Measurements from ENCODE around the gene ATF1.
"Not testable (repeated sequence)": the region's sequence is repeated elsewhere in the genome, so short reads cannot be mapped to it uniquely, and the experiment has no call there.

ATF1 gene

DNA sequence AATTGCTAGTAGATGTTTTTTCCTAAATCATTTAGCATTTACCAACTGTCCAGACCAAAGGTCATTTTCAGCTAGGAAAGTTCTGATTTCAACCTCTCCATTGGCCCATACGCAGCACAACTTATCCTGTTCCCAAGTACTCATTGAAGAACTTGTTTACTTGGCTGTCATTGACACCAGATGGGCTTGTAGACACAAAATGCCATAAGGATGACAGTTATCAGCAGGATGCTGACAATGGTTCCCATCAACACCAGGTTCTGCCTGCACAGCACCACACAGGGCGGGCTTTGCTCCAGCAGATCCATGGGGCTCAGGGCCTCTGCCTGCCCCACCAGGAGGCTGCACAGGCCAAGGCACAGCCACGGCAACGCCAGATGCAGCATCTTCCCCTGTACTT, 42.3 kb downstream of the ATF1 start:
- DNase-seq, result no peak

DNA sequence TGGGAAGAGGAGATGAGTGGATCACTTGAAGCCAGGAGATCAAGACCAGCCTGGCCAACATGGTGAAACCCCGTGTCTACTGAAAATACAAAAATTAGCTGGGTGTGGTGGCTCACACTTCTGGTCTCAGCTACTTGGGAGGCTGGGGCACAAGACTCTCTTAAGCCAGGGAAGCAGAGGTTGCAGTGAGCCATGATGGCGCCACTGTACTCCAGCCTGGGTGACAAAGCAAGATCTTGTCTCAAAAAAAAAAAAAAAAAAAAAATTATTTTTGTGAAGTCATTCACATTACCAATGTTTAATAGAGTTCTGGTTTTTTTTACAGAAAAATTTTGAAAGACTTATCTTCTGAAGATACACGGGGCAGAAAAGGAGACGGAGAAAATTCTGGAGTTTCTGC, 45.2 kb downstream of the ATF1 start:
- DNase-seq, result not testable (repeated sequence)

GRCh38 chr12:50814921-50815320, 51.0 kb downstream of the ATF1 start:
- DNase-seq, result not testable (repeated sequence)

DNA sequence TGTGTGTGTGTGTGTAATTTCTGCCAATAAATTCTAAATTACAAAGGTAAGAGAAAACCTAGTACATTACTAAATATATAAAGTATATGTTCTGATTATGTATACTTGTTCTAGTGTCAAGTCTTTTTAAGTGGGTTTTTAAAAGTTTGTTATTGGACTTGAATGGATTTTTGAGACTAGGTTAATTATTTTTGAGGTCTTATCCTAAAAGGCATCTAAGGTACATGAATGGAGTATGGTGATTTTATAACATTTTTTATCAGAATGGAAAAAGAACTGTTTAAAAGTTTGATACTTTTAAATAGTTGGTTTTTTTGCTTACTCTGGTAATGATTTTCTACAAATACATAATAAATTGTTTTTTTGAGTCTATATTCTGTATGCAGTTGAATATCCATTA, 56.3 kb downstream of the ATF1 start:
- DNase-seq, result no peak

DNA sequence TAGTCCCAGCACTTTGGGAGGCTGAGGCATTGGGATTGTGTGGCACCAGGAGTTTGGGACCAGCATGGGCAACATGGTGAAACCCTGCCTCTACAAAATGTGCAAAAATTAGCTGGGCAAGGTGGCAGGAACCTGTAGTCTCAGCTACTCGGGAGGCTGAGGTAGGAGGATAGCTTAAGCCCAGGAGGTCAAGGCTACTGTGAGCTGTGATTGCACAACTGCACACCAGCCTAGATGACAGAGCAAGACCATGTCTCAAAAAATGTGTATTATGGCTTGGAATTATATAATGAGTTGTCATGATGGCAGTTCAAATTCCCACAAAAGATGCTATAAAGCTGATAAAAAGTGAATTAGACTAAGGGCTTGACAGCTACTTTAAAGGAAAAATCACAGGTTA, 58.2 kb downstream of the ATF1 start:
- no peak for DNase-seq

- DNase-seq, result not testable (repeated sequence)
These were observed 59.8 kb downstream of the ATF1 start for GRCh38 chr12:50823724-50824123.

DNA sequence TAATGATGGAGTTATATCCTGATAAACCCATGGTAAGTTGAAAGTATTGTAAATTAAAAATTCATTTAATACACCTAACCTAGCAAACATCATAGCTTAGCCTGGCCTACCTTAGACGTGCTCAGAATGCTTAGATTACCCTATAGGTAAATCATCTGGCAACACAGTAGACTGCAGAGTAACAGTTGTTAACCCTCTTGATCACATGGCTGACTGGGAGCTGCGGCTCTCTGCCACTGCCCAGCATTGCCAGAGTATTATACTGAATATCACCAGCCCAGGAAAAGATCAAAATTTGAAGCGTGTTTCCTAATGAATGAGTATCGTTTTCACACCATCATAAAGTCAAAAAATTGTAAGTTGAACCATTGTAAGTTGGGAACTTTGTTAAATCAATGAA, 61.0 kb downstream of the ATF1 start:
- no peak for DNase-seq

DNA sequence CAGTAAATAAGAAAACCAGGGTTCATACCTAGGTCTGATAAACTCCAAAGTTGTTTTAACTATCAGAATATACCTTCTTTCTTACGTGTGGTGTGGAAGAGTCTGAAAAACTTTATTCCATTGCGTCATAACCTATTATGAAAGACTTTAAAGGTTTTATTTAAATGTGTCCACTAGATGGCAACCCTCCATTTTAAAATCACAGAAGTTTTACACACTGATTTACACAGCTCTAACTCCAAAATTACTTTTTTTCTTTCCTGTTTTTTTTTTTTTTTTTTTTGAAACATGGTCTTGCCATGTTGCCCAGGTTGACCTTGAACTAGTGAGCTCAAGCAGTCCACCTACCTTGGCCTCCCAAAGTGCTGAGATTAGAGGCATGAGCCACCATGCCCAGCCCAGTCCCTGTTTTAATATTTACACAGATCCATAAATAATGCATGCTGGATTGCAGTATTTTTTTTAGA, 61.5 kb downstream of the ATF1 start:
- peak in 1 of 2 donors; percentile 76 for DNase-seq

DNA sequence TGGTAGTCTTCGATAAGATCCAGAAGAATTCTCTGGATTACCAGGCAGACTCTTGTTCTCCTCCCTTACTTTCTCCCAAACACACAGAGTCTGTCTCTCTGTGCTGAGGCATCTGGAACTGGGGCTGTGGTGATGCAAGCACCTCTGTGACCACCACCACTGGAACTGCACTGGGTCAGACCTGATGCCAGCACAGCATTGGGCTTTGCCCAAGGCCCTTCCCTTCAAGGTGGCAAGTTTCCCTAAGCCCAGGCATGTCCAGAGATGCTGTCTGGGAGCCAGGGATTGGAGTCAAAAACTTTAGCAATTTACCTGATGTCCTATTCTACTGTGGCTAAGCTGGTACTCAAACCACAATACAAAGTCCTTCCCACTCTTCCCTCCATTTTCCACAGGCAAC, 64.2 kb downstream of the ATF1 start:
- DNase-seq, result no peak

- DNase-seq, result peak in 1 of 2 donors; percentile 4
These were observed 65.0 kb downstream of the ATF1 start for GRCh38 chr12:50828886-50829285.

DNA sequence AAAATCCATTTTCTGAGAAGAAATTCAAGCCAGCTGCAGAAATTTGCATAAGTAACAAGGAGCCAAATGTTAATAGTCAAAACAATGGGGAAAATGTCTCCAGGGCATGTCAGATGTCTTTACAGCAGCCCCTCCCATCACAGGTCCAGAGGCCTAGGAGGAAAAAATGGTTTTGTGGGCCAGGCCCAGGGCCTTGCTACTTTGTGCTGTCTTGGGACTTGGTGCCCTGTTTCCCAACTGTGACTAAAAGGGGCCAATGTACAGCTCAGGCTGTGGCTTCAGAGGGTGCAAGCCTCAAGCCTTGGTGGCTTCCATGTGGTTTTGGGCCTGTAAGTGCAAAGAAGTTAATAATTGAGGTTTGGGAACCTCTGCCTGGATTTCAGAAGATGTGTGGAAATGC, 69.9 kb downstream of the ATF1 start:
- not testable (repeated sequence) for DNase-seq

GRCh38 chr12:50839042-50839441, 75.1 kb downstream of the ATF1 start:
- peak in 1 of 2 donors; percentile 21 for DNase-seq

DNA sequence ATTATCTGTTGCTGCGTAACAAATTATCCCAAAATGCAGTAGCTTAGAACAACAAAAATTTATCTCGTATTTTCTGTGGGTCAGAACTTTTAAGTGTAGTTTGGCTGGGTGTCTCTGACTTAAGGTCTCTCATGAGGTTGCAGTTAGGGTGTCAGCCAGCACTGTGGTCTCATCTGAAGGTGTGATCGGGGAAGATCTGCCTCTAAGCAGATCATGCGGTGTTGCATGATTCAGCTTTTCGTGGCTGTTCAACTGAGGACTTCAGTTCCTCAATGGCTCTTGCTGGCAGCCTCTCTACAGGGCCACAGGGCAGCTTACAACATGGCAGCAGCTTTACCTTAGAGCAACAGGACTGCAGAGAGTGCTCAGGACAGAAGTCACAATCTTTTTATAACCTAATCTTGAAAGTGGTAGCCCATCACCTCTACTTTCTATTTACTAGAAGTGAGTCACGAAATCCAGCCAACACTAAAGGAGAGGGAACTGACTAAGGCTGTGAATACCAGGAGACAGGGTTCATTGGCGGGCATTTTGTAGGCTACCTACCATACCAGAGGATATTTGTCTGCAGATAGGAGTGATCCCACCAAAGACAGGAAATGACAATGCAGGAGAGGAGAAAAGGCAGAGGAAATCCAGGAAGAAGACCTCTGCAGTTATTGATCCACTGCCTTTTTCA, 77.0 kb downstream of the ATF1 start:
- DNase-seq, result no peak

- no peak for DNase-seq
These were observed 78.0 kb downstream of the ATF1 start for GRCh38 chr12:50841716-50842531.

DNA sequence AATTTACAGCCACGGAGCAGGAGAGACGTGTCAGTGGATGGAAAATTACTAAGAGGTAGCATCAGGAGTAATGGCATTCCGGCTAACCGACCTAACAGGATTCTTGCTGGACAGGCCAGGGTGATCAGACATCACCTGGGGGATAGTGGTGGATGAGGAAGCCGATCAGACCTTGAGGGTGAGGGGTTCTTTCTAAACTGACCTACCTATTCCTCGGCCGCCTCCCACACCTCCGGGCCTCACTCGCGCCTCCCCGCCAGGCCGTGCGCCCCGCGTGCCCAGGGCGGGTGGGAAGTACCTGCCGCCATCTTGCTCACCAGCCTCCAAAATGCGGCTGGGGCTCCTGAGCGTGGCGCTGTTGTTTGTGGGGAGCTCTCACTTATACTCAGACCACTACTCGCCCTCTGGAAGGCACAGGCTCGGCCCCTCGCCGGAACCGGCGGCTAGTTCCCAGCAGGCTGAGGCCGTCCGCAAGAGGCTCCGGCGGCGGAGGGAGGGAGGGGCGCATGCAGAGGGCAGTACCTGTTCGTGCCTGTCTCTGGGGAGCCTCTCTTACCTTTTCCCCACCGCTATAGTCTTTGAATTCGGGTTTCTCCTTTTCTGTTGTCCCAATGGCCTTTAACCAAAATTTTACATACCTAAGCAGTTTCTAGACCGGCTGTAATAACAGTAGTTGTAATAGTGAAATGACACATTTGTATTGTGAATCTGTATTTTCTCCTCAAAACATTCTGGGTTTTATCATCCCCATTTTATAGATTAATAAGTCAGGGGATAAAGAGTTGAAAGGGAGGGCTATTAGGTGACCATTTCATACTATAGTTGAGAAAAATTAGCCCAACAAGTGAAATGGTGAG, 79.0 kb downstream of the ATF1 start, which contains the start of gene TMPRSS12:
TMPRSS12 (plus strand) TSS at position 290 of the 857 bp plus-strand sequence; CDS start at position 329, 39 bp downstream.
- DNase-seq, result no peak

- no peak for DNase-seq
These were observed 81.2 kb downstream of the ATF1 start for GRCh38 chr12:50845021-50845647.

DNA sequence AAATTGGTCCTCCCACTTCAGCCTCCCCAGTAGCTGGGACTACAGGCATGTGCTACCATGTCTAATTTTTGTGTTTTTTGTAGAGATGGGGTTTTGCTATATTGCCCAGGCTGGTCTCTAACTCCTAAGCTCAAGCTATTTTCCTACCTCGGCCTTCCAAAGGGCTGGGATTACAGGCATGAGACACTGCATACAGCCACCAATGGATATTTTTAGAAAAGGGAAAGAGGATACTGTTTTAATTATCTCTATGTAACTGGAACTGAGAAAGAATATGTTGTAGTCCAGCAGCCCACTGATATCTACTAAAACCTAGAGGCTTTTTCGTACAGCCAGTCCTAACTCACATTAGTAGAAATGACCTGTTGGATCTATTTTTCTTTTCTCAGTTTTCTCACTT, 85.1 kb downstream of the ATF1 start:
- DNase-seq, result no peak

DNA sequence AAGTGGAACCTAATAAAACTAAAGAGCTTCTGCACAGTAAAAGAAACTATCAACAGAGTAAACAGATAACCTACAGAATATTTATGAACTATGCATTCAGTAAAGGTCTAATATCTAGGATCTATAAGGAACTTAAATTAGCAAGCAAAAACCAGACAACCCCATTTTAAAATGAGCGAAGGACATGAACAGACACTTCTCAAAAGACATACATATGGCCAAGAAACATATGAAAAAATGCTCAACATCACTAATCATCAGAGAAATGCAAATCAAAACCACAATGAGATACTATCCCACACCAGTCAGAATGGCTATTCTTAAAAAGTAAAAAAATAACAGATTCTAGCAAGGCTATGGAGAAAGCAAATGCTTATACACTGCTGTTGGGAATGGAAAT, 91.3 kb downstream of the ATF1 start:
- DNase-seq, result not testable (repeated sequence)

DNA sequence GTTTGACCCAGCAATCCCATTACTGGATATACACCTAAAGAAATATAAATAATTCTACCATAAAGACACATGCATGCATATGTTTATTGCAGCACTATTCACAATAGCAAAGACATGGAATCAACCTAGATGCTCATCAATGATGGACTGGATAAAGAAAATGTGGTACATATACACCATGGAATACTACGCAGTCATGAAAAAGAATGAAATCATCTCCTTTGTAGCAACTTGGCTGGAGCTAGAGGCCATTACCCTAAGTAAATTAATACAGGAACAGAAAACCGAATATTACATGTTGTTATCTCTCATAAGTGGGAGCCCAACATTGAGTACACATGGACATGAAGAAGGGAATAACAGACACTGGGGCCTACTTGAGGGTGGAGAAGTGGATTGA, 91.8 kb downstream of the ATF1 start:
- DNase-seq, result not testable (repeated sequence)

DNA sequence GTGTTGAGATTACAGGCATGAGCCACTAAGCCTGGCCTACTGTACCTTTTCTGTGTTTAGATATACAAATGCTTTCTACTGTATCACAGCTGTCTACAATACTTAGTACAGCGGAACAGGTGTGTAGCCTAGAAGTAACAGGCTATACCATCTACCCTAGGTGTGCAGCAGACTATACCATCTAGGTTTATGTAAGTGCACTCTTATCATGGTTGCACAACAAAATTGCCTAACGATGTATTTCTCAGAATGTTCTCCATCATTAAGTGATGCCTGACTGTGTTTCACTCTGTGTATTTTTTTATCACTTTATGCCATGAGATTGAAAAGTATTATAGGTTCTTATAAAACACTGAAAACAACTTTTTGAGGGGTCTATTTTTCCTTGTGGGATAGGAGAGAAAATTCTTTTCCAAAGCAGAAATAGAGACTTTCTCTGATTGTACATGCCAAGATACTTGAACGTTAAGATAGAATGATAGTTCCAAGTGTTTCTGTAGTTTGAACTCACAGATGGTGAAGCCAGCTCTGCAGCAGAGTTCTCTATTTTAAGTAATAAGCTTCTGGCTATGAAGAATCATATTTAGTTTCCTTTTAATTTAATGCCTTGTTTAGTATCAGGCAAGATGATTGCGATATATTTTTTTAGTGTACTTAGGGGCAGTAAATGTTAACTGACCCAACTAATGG, 95.9 kb downstream of the ATF1 start:
- DNase-seq, result no peak

DNA sequence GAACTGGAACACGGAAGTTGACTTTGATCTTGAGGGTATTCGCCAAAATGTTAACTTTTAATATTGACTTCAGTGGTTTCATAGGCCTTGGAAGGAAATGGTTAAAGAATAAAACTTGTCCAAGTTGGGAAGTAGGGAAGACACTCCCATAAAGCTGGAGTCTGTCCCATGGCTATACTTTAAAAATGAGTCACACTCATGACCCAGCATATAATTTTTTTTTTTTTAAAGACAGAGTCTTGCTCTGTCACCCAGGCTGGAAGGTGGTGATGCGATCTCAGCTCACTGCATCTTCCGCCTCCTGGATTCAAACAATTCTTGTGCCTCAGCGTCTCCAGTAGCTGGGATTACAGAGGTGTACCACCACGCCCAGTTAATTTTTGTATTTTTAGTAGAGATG, 98.4 kb downstream of the ATF1 start:
- DNase-seq, result no peak

DNA sequence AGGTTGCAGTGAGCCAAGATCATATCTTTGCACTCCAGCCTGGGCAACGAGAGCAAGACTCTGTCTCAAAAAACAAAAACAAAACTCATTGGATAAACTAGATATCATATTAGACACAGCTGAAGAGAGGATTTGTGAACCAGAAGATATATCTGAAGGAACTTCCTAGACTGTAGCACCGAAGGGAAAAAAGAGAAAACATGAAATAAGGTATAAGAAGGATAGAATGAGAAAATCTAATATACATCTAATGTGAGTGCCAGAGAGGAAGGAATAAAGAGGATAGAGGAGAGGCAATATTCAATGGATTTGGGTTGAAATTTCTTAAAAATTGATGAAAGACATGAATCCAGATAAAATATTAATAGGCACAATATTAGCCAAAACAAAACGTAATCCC, 101.4 kb downstream of the ATF1 start:
- DNase-seq, result no peak
